Measurements from ENCODE around the gene NFIX. TPM values are rescaled to one million over a fixed set of nuclear protein-coding genes. Genes with fewer than 3 reads are reported as not detected.

NFIX gene
- total and polyA plus RNA-seq, 2 donors (not counting 1 experiment from before 2014, with no cell fraction given): 35.7 to 74.8 TPM

DNA sequence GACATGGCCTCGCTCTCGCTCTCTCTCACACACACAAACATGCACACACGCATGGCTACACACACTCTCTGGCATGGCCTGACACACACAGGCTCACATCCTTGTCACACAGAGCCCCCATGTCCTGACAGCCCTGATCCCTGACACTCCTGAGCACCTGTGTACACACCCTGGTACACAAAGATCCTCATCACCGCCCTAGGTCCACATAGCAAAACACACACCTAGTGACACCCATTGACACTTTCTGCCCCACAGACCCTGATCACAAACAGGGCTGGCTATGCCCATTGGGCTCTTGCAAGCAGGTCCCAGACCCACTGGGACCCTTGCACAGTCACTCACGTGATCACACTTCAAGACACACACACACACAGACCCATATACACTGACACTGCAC, 4.0 kb upstream of the NFIX start:
- Histone ChIP-seq H3K4me3 (replicated peaks in 1 of 4; ENCODE audit: control extremely low read depth in 1 of 4, insufficient read depth in 1 of 4, low read depth in 3 of 4, low read length in 4 of 4) (no peak overlapping the region), H3K4me1 (ENCODE audit: control insufficient read depth, extremely low read depth, insufficient read depth, low read length) (peaks cover 3% of the 10 kb centered on the region), H2AFZ (ENCODE audit: low read length) (no peak overlapping the region), H3K79me2 (ENCODE audit: control insufficient read depth, insufficient read depth, low read length) (peaks cover 7% of the 10 kb centered on the region), H3K27ac (ENCODE audit: insufficient read depth, low read length) (no peak overlapping the region), H3K27me3 (ENCODE audit: control insufficient read depth, insufficient read depth, low read length) (no peaks in the 10 kb centered on the region), H3K4me2 (ENCODE audit: extremely low read depth, insufficient read depth, low read length) (no peak overlapping the region), H4K20me1 (ENCODE audit: control insufficient read depth, extremely low read depth, insufficient read depth, low read length) (no peaks in the 10 kb centered on the region), H3K9me3 (ENCODE audit: control insufficient read depth, insufficient read depth, low read depth, low read length) (no peaks in the 10 kb centered on the region), H3K9ac (ENCODE audit: insufficient read depth, low read length) (no peak overlapping the region), H3K36me3 (ENCODE audit: control insufficient read depth, insufficient read depth, low read length) (no peaks in the 10 kb centered on the region)
- DNase-seq (ENCODE audit: low read depth in 2 of 2): no peak
- no peak for TF ChIP-seq EZH2 (IDR thresholded peaks at IDR 0.05; ENCODE audit: low read length, missing control alignments)
- no peak for TF ChIP-seq CTCF (conservative IDR thresholded peaks at IDR 0.05 in 1 of 2, IDR thresholded peaks at IDR 0.05 in 1 of 2; ENCODE audit: low read depth in 1 of 2, low read length in 2 of 2)

DNA sequence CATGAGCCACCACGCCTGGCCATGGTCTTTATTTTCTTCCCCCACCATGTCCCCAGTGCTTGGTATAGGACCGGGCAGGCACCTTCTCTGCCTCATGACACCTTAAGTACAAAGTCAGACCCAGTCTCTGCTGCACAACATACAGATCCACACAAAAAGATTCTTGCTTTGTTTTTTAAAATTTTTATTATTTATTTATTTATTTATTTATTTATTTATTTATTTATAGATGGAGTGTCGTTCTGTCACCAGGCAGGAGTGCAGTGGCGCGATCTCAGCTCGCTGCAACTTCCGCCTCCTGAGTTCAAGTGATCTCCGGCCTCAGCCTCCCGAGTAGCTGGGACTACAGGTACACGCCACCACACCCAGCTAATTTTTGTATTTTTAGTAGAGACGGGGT, 2.5 kb upstream of the NFIX start:
- no peaks in the 10 kb centered on the region for H3K9me3 ChIP-seq (ENCODE audit: control insufficient read depth, insufficient read depth, low read depth, low read length)
- no peak overlapping the region for H3K27ac ChIP-seq (ENCODE audit: insufficient read depth, low read length)
- H3K4me3 ChIP-seq (replicated peaks in 1 of 4; ENCODE audit: control extremely low read depth in 1 of 4, insufficient read depth in 1 of 4, low read depth in 3 of 4, low read length in 4 of 4): no peak overlapping the region
- no peaks in the 10 kb centered on the region for H4K20me1 ChIP-seq (ENCODE audit: control insufficient read depth, extremely low read depth, insufficient read depth, low read length)
- no peak overlapping the region for H2AFZ ChIP-seq (ENCODE audit: low read length)
- peaks cover 20% of the 10 kb centered on the region for H3K79me2 ChIP-seq (ENCODE audit: control insufficient read depth, insufficient read depth, low read length)
- H3K36me3 ChIP-seq (ENCODE audit: control insufficient read depth, insufficient read depth, low read length): no peaks in the 10 kb centered on the region
- DNase-seq (ENCODE audit: low read depth in 2 of 2): no peak
- no peaks in the 10 kb centered on the region for H3K27me3 ChIP-seq (ENCODE audit: control insufficient read depth, insufficient read depth, low read length)
- TF ChIP-seq EZH2 (IDR thresholded peaks at IDR 0.05; ENCODE audit: low read length, missing control alignments) (no peak), CTCF (conservative IDR thresholded peaks at IDR 0.05 in 1 of 2, IDR thresholded peaks at IDR 0.05 in 1 of 2; ENCODE audit: low read depth in 1 of 2, low read length in 2 of 2) (no peak)
- peaks cover 3% of the 10 kb centered on the region for H3K4me1 ChIP-seq (ENCODE audit: control insufficient read depth, extremely low read depth, insufficient read depth, low read length)
- H3K9ac ChIP-seq (ENCODE audit: insufficient read depth, low read length): no peak overlapping the region
- no peak overlapping the region for H3K4me2 ChIP-seq (ENCODE audit: extremely low read depth, insufficient read depth, low read length)

DNA sequence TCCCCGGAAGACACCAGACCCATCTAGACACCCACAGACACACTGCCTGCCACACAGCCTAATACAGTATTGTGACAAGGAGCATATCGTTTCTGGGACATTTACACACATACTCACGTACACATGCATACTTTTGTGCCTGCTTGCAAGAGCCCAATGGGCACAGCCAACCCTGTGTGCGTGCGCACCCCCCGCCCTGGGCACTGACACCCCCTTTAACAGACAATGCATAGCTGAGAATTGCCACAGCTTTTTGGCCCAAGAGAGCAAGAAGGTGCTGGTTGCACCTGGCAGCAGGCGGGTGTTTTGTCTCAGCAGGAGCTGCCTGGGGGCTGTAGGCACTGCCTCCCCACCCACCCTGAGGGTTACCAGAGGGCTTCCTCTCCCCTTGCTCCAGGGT, 1.7 kb upstream of the NFIX start:
- H3K4me3 ChIP-seq (replicated peaks in 1 of 4; ENCODE audit: control extremely low read depth in 1 of 4, insufficient read depth in 1 of 4, low read depth in 3 of 4, low read length in 4 of 4): no peak overlapping the region
- H3K4me1 ChIP-seq (ENCODE audit: control insufficient read depth, extremely low read depth, insufficient read depth, low read length): peaks cover 3% of the 10 kb centered on the region
- no peak overlapping the region for H3K27ac ChIP-seq (ENCODE audit: insufficient read depth, low read length)
- no peaks in the 10 kb centered on the region for H4K20me1 ChIP-seq (ENCODE audit: control insufficient read depth, extremely low read depth, insufficient read depth, low read length)
- peaks cover 28% of the 10 kb centered on the region for H3K79me2 ChIP-seq (ENCODE audit: control insufficient read depth, insufficient read depth, low read length)
- DNase-seq (ENCODE audit: low read depth in 2 of 2): no peak
- no peaks in the 10 kb centered on the region for H3K9me3 ChIP-seq (ENCODE audit: control insufficient read depth, insufficient read depth, low read depth, low read length)
- TF ChIP-seq EZH2 (IDR thresholded peaks at IDR 0.05; ENCODE audit: low read length, missing control alignments) (no peak), CTCF (conservative IDR thresholded peaks at IDR 0.05 in 1 of 2, IDR thresholded peaks at IDR 0.05 in 1 of 2; ENCODE audit: low read depth in 1 of 2, low read length in 2 of 2) (no peak)
- no peaks in the 10 kb centered on the region for H3K27me3 ChIP-seq (ENCODE audit: control insufficient read depth, insufficient read depth, low read length)
- H3K36me3 ChIP-seq (ENCODE audit: control insufficient read depth, insufficient read depth, low read length): peaks cover 2% of the 10 kb centered on the region
- no peak overlapping the region for H3K9ac ChIP-seq (ENCODE audit: insufficient read depth, low read length)
- no peak overlapping the region for H2AFZ ChIP-seq (ENCODE audit: low read length)
- no peak overlapping the region for H3K4me2 ChIP-seq (ENCODE audit: extremely low read depth, insufficient read depth, low read length)
